GM19324 (cell line): Measurements from ENCODE around the gene RDH5.

Experiments used
- ATAC-seq: cut with Tn5 transposase; IDR thresholded peaks from one replicate; pipeline ENCODE4 v1.9.1; 2021; ENCODE audit warnings: mild to moderate bottlenecking, moderate library complexity; ENCODE audit not compliant: unreplicated experiment, low FRiP score

The RDH5 gene

GRCh38 chr12:55695349-55695748 is 24.8 kb upstream of the RDH5 start:
- no peak for ATAC-seq

- no peak for ATAC-seq
Observed at GRCh38 chr12:55696141-55696540, 24.1 kb upstream of the RDH5 start.

DNA sequence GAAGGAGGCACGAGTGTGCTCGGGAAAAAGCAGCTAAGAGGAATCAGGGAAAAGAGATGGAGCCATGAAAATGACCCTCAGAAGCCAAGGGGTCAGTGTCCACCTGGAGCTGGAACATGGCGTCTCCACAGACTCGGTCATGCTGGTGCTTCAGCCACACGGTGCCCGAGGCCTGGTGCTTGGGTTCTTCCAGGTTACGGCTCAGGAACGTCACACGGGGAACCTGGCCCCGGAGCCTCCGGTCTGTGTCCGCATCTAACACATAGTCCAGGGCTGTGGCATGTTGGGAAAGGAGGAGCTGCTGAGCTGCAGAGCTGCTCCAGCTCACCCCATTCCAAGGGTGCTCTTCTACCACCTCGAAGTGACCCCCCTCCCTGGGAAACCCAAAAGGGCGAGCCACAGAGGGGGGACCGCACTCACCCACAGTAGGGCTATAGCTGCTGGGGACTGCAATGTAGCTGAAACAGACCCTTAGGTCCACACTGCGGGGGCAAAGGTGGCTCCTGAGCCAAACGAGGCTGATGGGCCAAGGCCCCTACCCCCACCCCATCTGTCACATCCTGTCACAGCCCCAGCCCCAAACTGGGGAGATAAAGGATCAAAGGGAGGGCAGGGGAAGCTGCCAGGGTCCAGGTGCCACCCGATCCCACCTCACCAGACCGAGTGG is 23.3 kb upstream of the RDH5 start:
- ATAC-seq: no peak

DNA sequence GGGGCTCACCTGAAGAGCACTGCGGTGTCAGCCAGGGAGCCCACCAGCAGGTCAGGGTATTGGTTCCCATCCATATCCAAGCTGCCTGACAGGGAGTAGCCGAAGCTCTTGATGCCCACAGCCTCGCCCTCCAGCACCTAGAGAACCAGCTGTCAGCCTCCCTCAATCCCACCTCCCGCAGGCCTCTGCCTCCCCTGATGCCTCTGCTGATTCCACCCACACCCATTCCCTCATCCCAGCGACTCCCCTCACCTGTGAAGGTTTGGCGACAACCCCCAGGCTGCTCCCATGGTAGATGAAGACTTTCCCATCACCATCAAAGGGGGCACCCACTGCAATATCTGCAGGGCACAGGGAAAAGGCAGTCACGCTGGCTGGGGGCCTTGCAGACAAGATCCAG is 22.5 kb upstream of the RDH5 start:
- ATAC-seq: no peak

- ATAC-seq: no peak
Observed at GRCh38 chr12:55698241-55698955, 21.8 kb upstream of the RDH5 start.

DNA sequence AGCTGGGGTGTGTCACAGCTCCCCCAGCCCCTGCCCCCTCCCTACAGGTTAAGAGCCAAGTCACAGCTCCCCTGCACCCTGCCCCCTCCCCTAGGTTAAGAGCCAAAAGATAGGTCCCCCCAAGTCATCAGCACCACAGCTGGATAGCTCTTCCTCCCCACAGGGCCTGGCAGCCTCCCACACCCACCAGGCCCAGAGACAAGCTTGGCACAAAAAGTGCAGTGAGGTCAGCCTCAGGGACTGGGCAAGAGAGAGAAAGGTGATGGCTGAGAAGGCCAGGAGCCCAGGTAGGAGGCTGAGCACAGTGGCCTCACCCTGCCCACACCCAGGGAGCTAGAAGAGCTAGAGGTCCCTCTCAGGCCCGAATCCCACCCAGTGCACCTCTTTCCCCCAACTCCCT is 21.2 kb upstream of the RDH5 start:
- ATAC-seq: no peak

DNA sequence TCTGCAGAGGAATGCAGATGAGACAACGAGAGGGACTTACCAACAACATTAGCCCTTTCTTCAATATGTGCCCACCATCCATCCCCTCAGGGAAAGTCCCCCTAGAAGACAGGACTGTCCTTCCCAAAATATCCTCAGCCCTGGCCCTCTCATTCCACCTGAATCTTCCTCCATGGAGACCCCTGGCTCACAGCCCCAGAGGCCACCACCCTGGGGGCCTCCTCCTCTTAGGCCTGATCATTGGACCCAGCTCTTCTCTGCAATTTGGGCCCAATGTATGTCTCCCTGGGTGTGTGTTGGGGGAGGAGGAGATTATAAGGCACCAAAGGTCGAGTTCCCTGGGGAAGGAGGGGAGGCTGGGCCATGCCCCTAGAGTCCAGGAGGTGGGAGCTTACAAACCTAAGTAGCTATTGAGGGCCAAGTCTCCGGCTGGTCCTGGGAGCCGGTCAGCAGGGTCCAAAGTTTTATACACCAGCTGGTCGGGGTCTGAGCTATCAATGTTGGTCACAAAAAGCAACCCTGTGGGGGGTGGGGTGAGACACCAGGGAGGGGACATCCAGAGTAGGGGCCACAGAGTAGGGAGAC is 20.6 kb upstream of the RDH5 start:
- no peak for ATAC-seq

DNA sequence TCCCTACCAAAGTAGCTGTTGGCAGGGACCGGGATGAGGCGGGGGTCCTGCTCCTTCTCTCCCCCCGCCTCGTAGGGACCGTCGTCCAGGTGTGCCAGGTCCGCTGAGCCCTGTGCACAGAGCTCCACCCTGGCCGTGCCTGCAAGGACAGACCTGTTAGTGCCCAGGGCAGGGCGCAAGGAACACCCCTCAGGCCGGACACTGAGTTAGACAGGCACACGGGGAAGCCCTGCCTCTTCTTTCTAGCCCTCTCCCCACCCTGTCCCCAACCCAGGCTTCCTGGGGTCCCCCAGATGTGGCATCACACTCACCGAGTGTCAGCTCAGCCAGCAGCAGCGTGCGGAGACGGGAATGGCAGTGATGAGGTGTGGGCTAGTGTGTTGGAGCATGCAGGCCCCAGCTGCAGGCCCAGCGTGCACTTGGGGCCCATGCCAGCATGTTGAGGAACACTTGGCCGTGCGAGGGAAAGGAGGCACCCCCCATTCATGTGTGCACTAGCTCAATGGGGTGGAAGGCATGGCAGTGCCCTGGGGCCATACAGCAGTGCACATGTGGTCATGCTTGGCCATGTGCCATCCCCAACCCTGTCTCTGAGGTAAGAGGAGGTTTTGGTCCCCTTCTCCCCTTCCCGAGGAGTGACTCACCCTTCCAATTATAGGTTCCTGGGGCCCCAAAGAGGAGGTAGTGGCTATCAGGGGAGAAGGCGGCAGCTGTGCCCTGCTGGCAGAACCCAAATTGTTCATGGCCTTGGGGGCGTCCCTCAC is 19.8 kb upstream of the RDH5 start:
- ATAC-seq: no peak

DNA sequence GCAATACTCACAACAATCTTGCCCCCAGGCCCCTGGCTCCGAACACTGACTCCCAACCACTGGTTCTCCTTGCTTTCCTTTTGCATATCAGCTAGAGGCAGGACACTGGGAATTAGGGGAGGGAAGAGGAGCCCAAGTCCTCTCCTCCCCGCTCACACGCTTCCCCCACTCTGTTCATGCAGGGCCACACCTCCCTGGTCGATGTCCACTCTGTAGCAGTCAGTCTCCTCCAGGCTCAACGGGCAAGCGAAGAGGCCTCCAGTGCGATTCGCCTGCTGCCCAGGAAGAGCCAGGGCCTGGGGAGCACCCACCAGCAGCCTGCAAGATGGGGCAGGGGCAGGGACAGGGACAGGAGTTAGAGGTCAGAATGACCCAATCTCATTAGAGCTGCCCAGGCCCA is 17.3 kb upstream of the RDH5 start:
- no peak for ATAC-seq

DNA sequence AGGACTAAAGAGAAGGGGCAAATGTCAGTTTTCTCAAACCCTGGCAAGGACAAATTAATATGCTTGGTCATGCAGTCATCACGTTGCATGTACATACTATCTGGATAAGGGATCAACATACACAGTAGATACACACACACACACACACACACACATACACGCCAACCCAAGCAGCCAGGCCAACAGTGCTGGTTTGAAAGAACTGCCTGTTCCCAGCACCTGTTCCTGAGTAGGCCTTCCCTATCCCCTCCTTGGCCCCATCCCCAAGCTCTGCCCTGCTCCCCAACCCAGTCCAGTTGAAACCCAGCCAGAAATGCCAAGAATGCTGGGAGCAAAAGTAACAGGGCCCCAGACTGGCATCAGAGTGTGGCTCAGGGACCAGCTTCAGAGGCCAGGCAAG is 16.9 kb upstream of the RDH5 start:
- ATAC-seq: no peak

GRCh38 chr12:55703901-55704761 is 16.1 kb upstream of the RDH5 start:
- ATAC-seq: no peak

- ATAC-seq: no peak
Observed at GRCh38 chr12:55704824-55705718, 15.1 kb upstream of the RDH5 start.

DNA sequence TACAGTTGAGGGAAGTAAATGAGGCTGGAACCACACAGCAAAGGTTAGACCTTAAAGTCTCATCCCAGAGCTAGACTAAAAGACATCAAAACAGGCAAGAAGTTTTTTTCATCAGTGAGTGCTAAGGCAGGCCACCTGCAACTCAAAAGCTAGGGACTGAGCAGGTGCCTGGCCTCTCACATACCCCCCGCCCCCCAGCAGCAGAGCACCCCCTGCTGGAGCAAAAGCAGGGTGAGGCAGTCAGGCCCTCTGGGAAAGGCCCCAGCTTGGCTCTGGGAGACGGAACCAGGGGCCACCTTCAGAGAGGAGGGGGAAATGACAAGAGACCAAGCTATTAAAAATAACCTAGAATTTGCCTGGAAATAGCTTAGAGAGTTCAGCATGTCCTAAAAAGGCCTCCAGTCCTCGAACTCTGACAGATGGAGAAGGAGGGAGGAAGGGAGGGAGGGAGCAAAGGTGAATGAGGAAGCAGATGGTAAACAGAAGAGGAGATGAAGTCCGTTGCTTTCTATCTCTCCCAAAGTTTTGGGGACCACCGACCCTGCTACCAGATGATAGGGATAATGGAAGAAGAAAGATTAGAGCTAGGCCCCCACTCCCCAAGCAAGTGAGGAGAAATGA is 14.3 kb upstream of the RDH5 start:
- ATAC-seq: no peak

- ATAC-seq: no peak
Observed at GRCh38 chr12:55706568-55707218, 13.5 kb upstream of the RDH5 start.

DNA sequence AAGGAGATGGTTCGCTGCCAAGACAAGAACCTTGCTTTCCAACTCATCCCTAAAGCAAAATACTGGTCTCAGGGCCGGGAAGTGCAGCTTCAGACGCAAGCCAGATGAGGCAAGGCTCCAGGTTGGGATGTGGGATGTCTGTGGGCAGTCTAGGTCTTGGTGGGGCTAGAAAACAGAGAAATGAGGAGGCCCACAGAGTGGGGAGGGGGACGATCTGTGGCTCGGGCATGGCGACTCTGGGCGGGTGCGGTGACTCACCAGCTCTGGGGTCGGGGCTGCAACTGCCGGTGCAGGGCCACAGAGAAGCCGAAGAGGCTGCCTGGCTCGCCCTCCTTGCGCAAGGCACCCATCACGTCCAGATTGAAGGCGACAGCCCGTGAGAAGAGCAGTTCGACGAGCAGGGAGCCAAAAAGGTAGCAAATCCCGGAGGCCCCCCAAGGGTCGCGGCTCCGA is 12.9 kb upstream of the RDH5 start:
- ATAC-seq: no peak

- no peak for ATAC-seq
Observed at GRCh38 chr12:55707841-55708694, 12.1 kb upstream of the RDH5 start, which contains the start of gene ITGA7. Gene ITGA7 (minus strand): TSS chr12:55707904. CDS start chr12:55707682, 222 bp downstream.

DNA sequence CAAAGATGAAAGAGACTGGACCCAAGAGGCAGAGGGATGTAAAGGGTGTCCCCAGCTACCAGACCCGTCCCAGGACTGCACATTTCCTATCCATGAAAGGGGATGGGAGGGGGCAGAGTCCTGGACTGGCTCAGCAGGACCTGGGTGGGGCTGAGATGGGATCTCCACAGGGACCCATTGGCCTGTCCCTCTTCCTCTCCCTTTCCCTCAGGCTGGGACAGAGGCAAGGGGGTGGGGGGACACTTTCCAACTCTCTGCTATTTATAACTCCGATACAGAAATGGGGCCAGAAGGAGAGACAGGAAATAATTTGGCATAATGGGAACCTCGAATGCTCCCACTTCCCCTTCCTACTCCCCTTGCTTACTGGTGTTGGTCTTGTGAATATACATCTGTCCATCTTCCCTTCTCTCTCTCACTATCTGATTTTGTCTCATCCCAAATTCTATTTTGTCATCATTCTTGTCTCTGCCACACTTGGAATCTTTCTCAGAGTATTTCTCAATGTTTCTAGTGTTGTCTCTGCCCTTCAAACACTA is 11.4 kb upstream of the RDH5 start:
- no peak for ATAC-seq
